SW 1271 (cell line): ENCODE measurements around the gene MACROD2.

Experiments used
- DNase-seq, 2 experiments: peaks; one replicate each; lab custom pipeline; 2025; lab: John Stamatoyannopoulos, UW

MACROD2 gene

DNA sequence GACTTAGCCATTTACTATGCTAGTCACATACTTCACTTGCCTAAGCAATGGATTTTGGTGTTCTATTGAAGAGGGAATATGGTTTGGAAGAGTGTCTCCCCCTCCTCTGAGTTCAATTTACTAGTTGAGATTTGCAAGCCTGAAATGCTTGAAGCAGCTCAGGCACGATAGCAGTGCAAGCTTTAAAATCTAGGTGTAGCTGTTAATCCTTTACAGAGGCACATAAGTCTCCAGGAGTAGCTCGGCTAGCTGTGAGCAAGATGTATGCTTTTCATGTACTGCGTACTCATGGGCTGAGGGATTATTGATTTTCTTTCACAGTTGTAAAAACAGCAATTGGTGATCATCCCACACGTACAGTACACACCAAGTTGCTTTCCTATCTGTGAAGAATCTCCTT is 341.4 kb downstream of the MACROD2 start:
- no peak for DNase-seq

GRCh38 chr20:14337400-14338171 is 342.3 kb downstream of the MACROD2 start, which contains the start of gene FLRT3:
Gene FLRT3, minus strand, starts transcription at chr20:14337612. Its CDS starts 10,106 bp downstream, at chr20:14327506.
- DNase-seq: peak; percentile 30 to 73

- DNase-seq: no peak
These were observed 346.5 kb downstream of the MACROD2 start for GRCh38 chr20:14341801-14342200.

DNA sequence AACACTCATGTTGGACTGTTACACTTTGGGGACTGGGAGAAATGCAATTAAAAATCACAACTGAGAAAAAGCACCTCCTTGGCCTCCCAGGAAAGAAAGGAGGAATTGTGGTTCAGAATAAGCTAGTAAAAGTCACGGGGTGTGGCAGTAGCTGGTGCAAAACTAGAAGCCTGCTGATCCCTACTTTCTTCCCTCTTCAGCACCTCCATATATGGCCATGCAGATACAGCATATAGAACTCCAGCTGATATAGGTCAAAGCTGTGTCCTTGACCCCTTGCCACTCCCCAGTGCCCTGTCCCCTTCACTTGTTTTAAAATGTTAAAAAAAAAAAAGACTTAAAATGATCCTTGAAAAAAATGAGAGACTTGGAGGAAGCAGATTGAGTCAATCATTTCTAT is 347.6 kb downstream of the MACROD2 start:
- DNase-seq: no peak

- DNase-seq: no peak
These were observed 348.3 kb downstream of the MACROD2 start for GRCh38 chr20:14343491-14344065.

DNA sequence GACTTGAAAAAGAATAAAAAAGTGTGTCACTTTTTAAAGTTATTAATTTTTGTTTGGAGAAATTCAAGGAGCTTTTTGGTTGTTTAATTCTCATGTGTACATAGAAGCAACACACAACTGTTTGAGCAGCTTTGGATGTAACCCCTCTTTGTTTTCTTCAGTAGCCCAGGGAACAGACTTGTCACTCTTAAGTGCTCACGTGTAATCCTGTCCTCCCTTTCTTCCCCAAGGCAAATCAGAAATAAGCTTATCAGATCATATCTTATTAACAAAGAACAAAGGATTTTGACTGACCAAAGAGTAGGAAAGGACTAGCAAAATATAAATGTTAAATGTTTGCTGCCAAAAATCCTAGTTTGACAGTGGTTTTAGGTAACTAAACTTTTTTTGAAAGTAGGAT is 349.4 kb downstream of the MACROD2 start:
- DNase-seq: no peak

- DNase-seq: no peak
These were observed 360.5 kb downstream of the MACROD2 start for GRCh38 chr20:14355791-14356190.

GRCh38 chr20:14360416-14360815 is 365.1 kb downstream of the MACROD2 start:
- no peak for DNase-seq

- DNase-seq: no peak
These were observed 366.4 kb downstream of the MACROD2 start for GRCh38 chr20:14361509-14362345.

- DNase-seq: no peak
These were observed 378.9 kb downstream of the MACROD2 start for GRCh38 chr20:14374196-14374595.

DNA sequence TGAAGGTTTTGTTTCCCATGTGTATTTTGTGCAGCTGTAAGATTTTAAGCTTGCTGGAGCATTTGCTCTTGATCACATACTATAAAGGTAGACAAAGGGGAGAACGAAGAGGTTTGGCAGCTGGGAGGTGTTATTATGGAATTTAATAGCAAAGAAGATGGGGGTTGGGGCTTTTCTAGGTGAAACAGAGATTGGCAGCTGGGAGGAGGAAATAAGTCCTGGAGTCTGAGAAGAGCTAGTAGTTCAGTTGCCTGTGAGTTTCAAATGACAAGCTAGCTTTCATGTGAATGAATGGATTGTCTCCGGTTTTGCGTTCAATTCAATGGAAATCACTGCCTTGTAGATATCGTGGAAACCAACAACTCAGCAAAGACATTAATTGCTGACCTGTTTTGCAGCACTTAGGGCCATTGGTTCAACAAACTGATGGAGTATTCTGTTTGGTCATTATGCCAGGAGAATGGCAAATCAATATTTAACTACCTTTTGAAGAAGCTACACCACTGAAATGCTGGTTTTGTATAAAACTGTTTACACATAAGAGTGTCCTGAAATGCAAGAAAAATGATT is 380.2 kb downstream of the MACROD2 start:
- DNase-seq: no peak

- DNase-seq: no peak
These were observed 383.0 kb downstream of the MACROD2 start for GRCh38 chr20:14378326-14378725.

GRCh38 chr20:14383335-14383734 is 388.0 kb downstream of the MACROD2 start:
- DNase-seq: no peak

DNA sequence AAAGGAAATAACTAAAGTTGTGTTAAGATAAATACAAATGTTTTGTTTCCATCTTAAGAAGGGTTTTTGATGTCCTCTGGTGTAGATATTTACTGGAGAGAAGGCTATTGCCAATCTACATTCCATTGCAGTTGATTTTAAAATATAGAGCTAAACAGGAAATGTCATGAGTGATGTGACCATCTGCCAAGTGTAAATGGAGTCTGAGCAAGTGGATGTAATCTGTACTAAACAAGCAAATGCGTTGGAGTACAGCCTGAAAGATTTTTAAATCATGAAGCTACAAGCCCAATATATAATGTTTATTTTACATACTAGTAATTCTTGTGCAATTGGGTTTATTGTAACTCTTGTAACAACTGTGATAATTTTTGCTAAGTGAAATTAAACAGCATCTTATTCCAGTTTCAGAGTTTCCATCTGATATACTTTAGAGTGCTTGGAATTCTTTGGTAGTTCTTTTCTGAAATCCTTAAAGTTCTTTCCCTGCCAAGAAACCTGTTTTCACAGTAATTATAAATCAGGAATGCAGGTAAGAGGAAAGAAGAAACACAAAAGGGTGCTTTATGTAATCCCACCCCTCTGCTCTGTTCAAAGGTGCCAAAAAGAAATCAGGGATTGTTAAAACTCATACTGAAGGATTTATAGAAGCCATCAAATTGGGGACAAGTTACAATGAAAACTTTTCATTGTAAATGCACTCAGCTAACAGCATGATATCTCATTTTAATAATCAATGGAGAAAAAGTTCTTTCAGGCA is 389.3 kb downstream of the MACROD2 start:
- no peak for DNase-seq

DNA sequence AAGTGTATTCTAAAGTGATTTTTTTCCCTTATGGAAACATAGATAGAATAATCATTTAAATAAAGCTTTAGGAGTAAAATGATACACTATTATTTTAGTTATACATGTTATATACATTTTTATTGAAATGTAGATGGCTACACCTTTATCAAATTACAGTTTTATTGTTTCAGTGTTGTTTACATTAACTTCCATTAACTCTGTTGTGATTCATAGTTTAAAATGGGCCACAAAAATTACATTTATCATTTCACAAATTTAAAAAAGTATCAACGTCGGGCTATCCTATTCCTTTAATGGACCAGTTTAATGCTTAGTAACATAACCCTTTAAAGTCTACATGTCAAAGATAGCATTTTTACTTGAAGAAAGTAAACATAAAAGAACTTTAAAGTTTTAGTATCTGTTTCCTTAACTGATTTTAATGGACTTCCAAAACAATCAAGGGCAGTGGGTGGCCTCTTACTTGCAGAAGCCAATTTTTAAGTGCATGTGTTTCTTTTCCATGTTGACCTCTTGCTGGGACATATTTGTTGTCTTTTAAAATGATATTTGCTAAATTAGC is 389.9 kb downstream of the MACROD2 start:
- no peak for DNase-seq

DNA sequence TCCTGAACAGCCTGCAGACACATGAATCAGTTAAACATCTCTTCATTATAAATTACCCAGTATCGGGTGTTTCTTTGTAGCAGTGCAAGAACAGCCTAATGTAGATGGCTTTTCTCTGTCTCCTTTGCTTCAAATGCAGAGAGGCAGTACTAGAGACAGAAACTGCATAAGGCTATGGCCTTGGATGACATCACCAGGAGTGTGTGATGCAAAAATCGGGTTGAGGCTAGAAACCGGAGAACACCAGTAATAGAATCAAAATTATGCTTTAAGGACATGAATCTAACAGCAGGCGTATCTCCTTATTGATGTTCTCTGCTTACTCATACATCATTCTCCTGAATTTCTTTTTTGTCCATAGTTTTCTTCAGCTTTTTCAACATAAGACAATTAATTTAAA is 391.4 kb downstream of the MACROD2 start:
- DNase-seq: no peak

DNA sequence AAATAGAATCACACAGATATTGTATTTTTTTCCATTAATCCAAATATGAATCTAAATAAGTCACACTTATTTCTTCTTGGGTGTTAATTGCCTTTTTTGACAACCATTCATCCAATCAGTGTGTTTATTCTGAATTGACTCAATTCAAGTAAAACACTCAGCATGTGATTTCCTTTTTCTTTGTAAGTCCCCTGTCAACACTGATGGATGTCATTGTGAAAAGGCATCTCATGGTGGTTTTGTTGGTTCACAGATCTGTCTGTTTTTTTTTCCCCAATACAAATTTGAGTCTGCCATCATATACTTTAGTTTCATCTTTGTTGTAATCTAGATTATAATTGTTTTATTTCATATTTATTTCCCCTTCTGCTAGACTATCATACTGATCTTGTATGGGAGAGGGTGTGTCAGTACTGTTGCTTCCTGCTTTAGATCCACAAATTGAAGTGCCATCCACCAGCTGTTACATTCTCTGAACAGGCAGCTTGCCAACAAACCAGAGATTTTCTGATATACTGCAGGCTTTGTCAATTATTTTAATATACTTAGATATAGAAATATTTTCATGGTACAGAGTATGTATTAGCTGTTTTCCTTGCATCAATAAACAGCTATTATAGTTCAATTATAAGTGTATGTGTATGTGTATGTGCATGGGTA is 406.3 kb downstream of the MACROD2 start:
- no peak for DNase-seq

DNA sequence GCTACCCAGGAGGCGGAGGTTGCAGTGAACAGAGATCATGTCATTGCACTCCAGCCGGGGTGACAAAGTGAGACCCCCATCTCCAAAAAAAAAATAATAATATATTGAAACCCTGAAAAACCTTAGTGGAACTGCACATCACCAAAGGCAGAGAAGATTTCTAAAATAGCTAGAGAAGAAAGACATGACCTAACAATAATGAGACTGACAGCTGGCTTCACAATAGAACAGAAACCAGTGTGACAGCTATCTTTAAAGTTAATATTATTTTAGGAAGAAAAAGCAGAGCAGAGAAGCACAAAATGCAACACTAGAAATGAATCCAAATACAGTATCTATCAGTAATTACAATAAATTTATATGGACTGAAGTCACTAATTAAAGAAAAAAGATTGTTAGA is 409.2 kb downstream of the MACROD2 start:
- no peak for DNase-seq

DNA sequence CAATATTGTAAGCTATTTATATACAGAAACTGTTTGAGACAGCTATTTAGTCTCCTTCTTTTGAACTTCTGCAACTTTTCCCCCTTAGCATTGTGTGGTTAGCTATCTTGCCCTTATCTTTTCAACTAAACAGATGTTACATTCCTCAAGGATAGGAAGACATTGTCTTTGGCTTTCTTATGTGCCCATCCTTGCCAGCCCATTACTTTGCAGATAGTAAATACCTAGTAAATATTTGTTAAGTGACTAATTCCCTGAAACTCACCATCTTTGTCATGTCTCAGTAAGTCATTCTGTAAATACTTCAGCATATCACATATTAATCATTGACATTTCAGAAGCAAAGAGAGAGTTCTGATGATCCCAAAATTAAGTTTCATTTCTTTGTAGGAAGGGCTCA is 411.2 kb downstream of the MACROD2 start:
- DNase-seq: peak in 1 of 2 experiments; percentile 24

- no peak for DNase-seq
These were observed 412.0 kb downstream of the MACROD2 start for GRCh38 chr20:14407336-14407735.
